ENCODE results near the gene INKA2. TPM values are rescaled to one million over a fixed set of nuclear protein-coding genes. Genes with fewer than 3 reads are reported as not detected.

Gene INKA2
- total and polyA plus RNA-seq, 10 of the 15 experiments (the other 5 are each of a cell fraction or from before 2014, with no cell fraction given), result 0.38 to 5.1 (median 1.3) TPM; not detected in 1

- in situ Hi-C loops (cut with MboI), result no loop called here
- ChIA-PET POLR2A (interaction anchor here (0.8 to 2.2 kb wide), 2 partner anchors 9 to 20 kb away, joined by 3 to 6 read pairs; no protein-coding TSS in a partner anchor), CTCF (interaction anchor here (0.5 to 1.9 kb wide), 4 partner anchors 15 to 215 kb away, joined by 3 to 4 read pairs (median 4); no protein-coding TSS in a partner anchor), RAD21 (ENCODE audit: unreplicated experiment) (interaction anchor here (0.7 to 1.0 kb wide), 2 partner anchors 48 to 210 kb away, joined by 3 read pairs; partner anchors contain the start of gene INKA2), SMC1A (ENCODE audit: uncharacterized antibody, unreplicated experiment) (interaction anchor here (1.0 to 2.0 kb wide), 9 partner anchors 8 to 182 kb away, joined by 3 to 8 read pairs (median 5); no protein-coding TSS in a partner anchor)
- Histone ChIP-seq H3K79me2 (ENCODE audit: control insufficient read depth, insufficient read depth, low read length) (peaks cover 37% of the 10 kb centered on the region), H2AFZ (ENCODE audit: control insufficient read depth, low read depth, low read length) (no peak overlapping the region), H3K27me3 (replicated peaks in 1 of 2; ENCODE audit: control insufficient read depth in 2 of 2, insufficient read depth in 2 of 2, low read length in 1 of 2) (no peaks in the 10 kb centered on the region), H4K20me1 (ENCODE audit: control insufficient read depth, insufficient read depth) (no peaks in the 10 kb centered on the region), H3K4me3 (no peak overlapping the region), H3K9ac (ENCODE audit: control insufficient read depth, insufficient read depth, low read length) (no peak overlapping the region), H3K4me1 (ENCODE audit: control insufficient read depth, insufficient read depth, low read length) (peaks cover 10% of the 10 kb centered on the region), H3K36me3 (ENCODE audit: control insufficient read depth in 2 of 2, insufficient read depth in 2 of 2, low read length in 1 of 2) (peaks cover 3 to 20% of the 10 kb centered on the region in 2 experiments; a peak in 3 of 4 replicates), H3K9me3 (replicated peaks; ENCODE audit: control insufficient read depth, insufficient read depth, low read length) (peaks cover 10% of the 10 kb centered on the region; the same call in 2 of the 3 replicates), H3K27ac (ENCODE audit: control insufficient read depth, insufficient read depth) (peak overlapping the region; percentile 0; the same call in 1 of the 2 replicates), H3K4me2 (ENCODE audit: control insufficient read depth, insufficient read depth) (no peak overlapping the region)
- FAIRE-seq (no peak), ATAC-seq (peak; percentile 11; the same call in 1 of the 3 replicates), DNase-seq (ENCODE audit: low read depth, low spot score) (no peak)
- BruUV-seq (replicated peaks), result no TSS peak
- intact Hi-C loops (cut with micrococcal nuclease; ENCODE audit: unreplicated experiment), result no loop called here
- TF ChIP-seq RB1 (IDR thresholded peaks at IDR 0.05; ENCODE audit: borderline replicate concordance) (no peak), ZBTB40 (IDR thresholded peaks at IDR 0.05; ENCODE audit: borderline replicate concordance) (no peak), SP1 (IDR thresholded peaks at IDR 0.05; ENCODE audit: low read depth, low read length) (no peak), RAD51 (IDR thresholded peaks at IDR 0.05) (no peak), PRDM15 (CRISPR knock-in tag; IDR thresholded peaks at IDR 0.05) (no peak), RAD21 (IDR thresholded peaks at IDR 0.05; ENCODE audit: insufficient read depth, low read depth, low read length) (no peak), TCF7 (IDR thresholded peaks at IDR 0.05; ENCODE audit: borderline replicate concordance) (no peak), BACH1 (IDR thresholded peaks at IDR 0.05; ENCODE audit: borderline replicate concordance) (no peak), BHLHE40 (IDR thresholded peaks at IDR 0.05; ENCODE audit: borderline replicate concordance in 1 of 2, low read depth in 2 of 2, low read length in 1 of 2) (no peak), ZBTB33 (IDR thresholded peaks at IDR 0.05) (no peak), POLR2AphosphoS2 (IDR thresholded peaks at IDR 0.05; ENCODE audit: low read depth, low read length) (no peak), ZSCAN29 (IDR thresholded peaks at IDR 0.05) (no peak), JUND (IDR thresholded peaks at IDR 0.05; ENCODE audit: low read depth, low read length) (no peak), ZNF384 (IDR thresholded peaks at IDR 0.05; ENCODE audit: borderline replicate concordance, low read depth, low read length) (no peak), HCFC1 (IDR thresholded peaks at IDR 0.05; ENCODE audit: low read length) (no peak), MTA2 (IDR thresholded peaks at IDR 0.05; ENCODE audit: low read depth) (no peak)
These were observed 48.9 kb downstream of the INKA2 start for GRCh38 chr1:111690306-111690617.
